ENCODE data around the gene YWHAG.

- TF ChIP-seq FOXP1 (CRISPR knock-in tag; IDR thresholded peaks at IDR 0.05; ENCODE audit: borderline replicate concordance) (no peak), ZSCAN18 (CRISPR knock-in tag; IDR thresholded peaks at IDR 0.05) (no peak), ESRRA (CRISPR knock-in tag; IDR thresholded peaks at IDR 0.05; ENCODE audit: borderline replicate concordance) (no peak), ZNF121 (CRISPR knock-in tag; IDR thresholded peaks at IDR 0.05) (no peak), ZNF396 (CRISPR knock-in tag; IDR thresholded peaks at IDR 0.05; ENCODE audit: borderline replicate concordance) (no peak), TCF7 (CRISPR knock-in tag; IDR thresholded peaks at IDR 0.05; ENCODE audit: low read depth) (no peak), ELF4 (CRISPR knock-in tag; IDR thresholded peaks at IDR 0.05; ENCODE audit: low read depth) (no peak), CREB1 (CRISPR knock-in tag; IDR thresholded peaks at IDR 0.05) (no peak), CTCF (IDR thresholded peaks at IDR 0.05) (no peak)
These were observed 21.8 kb upstream of the YWHAG start for GRCh38 chr7:76380623-76380966.
